RWPE1 (cell line): Measurements from ENCODE around the gene PHLDB3.

Experiments used
- CTCF ChIA-PET: fragments of 350-600 bp; sonication (Branson Sonifier 250); formaldehyde crosslinking; extraction: SDS; loops from one replicate; lab custom pipeline; 2021; lab: Yijun Ruan, JAX
- POLR2A ChIA-PET: fragments of 400-600 bp; formaldehyde crosslinking; extraction: SDS; loops from one replicate; lab custom pipeline; 2020; ENCODE audit warnings: antibody characterized with exemption; ENCODE audit not compliant: low non-redundant PET; lab: Yijun Ruan, JAX
- DNase-seq: peaks from one replicate; pipeline ENCODE4 v3.0.0; 2012; ENCODE audit warnings: low spot score
- H3K27ac ChIP-seq: fragments of 450-650 bp; 2 replicates; pipeline ENCODE4 v1.5.1; 2017
- TF ChIP-seq, protein P1 (sequence below): fragments of 450-650 bp; conservative IDR thresholded peaks from 2 replicates; pipeline ENCODE4 v1.5.1; 2017; ENCODE audit warnings: low read depth, mild to moderate bottlenecking

The PHLDB3 gene

DNA sequence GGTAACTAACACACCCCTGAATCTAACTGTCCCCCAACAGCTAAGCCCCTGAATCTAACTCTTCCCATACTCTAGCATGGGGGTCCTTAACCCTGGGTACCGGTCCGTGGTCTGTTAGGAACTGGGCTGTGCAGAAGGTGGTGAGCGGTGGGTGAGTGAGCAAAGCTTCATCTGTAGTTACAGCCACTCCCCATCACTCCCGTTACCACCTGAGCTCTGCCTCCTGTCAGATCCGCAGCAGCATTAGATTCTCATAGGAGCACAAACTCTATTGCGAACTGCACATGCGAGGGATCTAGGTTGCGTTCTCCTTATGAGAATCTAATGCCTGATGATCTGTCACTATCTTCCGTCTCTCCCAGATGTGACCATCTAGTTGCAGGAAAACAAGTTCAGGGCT is 6.2 kb upstream of the PHLDB3 start:
- no peak overlapping the region for H3K27ac ChIP-seq
- POLR2A ChIA-PET: no interaction called here
- TF ChIP-seq, protein P1, sequence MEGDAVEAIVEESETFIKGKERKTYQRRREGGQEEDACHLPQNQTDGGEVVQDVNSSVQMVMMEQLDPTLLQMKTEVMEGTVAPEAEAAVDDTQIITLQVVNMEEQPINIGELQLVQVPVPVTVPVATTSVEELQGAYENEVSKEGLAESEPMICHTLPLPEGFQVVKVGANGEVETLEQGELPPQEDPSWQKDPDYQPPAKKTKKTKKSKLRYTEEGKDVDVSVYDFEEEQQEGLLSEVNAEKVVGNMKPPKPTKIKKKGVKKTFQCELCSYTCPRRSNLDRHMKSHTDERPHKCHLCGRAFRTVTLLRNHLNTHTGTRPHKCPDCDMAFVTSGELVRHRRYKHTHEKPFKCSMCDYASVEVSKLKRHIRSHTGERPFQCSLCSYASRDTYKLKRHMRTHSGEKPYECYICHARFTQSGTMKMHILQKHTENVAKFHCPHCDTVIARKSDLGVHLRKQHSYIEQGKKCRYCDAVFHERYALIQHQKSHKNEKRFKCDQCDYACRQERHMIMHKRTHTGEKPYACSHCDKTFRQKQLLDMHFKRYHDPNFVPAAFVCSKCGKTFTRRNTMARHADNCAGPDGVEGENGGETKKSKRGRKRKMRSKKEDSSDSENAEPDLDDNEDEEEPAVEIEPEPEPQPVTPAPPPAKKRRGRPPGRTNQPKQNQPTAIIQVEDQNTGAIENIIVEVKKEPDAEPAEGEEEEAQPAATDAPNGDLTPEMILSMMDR: no peak
- CTCF ChIA-PET: no interaction called here
- no peak for DNase-seq

- no peak for DNase-seq
- TF ChIP-seq, protein P1: no peak
- no peak overlapping the region for H3K27ac ChIP-seq
- CTCF ChIA-PET: interaction anchor here (1.0 to 1.3 kb wide), 2 partner anchors 12 to 61 kb away, joined by 3 to 7 read pairs; no protein-coding TSS in a partner anchor
- POLR2A ChIA-PET: no interaction called here
Observed at GRCh38 chr19:43507880-43508279, 3.3 kb upstream of the PHLDB3 start.

DNA sequence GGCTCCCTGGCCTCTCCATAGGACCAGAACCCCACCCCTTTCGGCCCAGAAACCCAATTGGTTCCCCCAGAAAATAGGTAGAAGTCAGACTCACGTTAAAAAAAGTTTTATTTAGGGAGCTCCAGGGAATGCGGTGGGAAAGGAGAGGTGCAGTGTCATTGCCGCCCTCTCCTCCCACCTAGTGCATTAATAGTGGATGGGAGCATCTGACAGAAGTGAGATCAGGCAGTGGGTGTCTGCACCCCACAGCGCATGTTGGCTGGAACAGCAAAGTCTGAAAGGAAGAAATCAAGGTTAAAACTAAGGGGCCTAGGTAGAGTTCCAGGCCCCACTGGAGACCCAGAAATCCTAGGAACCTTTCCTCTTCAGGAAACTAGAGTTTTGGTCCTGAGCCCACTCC is 2.1 kb upstream of the PHLDB3 start:
- ChIA-PET CTCF (no interaction called here), POLR2A (interaction anchor here (0.7 kb wide), 1 partner anchor 41 kb away, joined by 4 read pairs; no protein-coding TSS in a partner anchor)
- TF ChIP-seq, protein P1: no peak
- peak overlapping the region; percentile 38 for H3K27ac ChIP-seq
- DNase-seq: no peak

GRCh38 chr19:43505941-43506340 is 1.4 kb upstream of the PHLDB3 start:
- peak overlapping the region; percentile 87 for H3K27ac ChIP-seq
- no peak for DNase-seq
- POLR2A ChIA-PET: interaction anchor here (0.7 kb wide), 1 partner anchor 40 kb away, joined by 4 read pairs; no protein-coding TSS in a partner anchor
- CTCF ChIA-PET: no interaction called here
- TF ChIP-seq, protein P1: no peak

DNA sequence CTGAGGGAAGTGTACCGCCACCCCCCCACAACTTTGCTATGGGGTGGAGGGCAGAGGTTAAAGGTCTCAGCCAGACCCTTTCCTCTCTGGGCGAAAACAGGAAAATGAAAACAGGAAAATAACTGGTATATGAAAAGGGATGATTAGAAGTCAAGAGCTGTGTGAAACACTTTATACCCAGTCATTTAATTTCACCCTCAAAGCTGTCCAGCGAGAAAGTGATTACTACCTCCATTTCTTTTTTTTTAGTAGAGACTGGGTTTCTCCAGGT is 575 bp upstream of the PHLDB3 start:
- TF ChIP-seq, protein P1: no peak
- DNase-seq: no peak
- CTCF ChIA-PET: interaction anchor here (1.9 to 2.9 kb wide), 2 partner anchors 14 to 58 kb away, joined by 9 read pairs; no protein-coding TSS in a partner anchor
- POLR2A ChIA-PET: no interaction called here
- H3K27ac ChIP-seq: peak overlapping the region; percentile 87

GRCh38 chr19:43503501-43504425 is 783 bp downstream of the PHLDB3 start:
- DNase-seq: peak; percentile 94
- H3K27ac ChIP-seq: peak overlapping the region; percentile 87
- TF ChIP-seq, protein P1: no peak
- POLR2A ChIA-PET: interaction anchor here (0.5 to 0.6 kb wide), 2 partner anchors 21 to 29 kb away, joined by 3 to 4 read pairs; no protein-coding TSS in a partner anchor
- CTCF ChIA-PET: interaction anchor here (0.8 to 2.9 kb wide), 3 partner anchors 16 to 71 kb away, joined by 3 to 9 read pairs (median 9); no protein-coding TSS in a partner anchor
